SHP77 (cell line): Measurements from ENCODE around the gene CNTNAP2.

Experiments used
- DNase-seq, 2 experiments: peaks; one replicate each; lab custom pipeline; 2025; lab: John Stamatoyannopoulos, UW

The CNTNAP2 gene

DNA sequence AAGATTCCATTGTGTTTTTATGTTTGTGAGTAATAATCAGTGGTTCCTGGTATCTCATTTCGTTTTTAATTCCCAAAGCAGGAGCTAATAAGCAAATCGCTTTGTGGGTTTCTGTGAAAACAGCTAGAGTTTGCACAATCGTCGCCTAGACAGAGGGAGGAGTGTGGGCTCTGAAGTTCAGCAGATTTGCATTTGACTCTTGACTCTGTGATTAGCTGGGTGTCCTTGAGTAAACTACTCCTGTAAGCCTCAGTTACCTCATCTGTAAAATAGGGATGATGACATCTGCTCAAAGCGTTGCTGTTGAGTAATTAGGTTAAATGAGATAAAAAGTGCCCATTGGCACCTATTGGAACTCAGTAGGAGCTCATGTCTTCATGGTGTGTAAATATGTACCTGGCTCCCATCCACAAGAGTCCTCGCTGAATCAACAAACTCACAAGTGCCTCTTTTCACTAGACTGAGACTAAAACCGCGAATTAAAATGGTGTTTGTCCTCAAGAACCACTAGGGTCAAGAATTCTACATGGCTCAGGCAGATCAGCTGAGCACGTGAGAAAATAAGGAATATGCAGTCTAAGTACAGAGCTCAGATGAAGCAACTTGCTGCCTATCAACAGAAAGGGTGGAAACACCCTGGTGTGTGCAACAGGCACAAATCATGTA, 2088.2 kb downstream of the CNTNAP2 start:
- peak; percentile 35 to 44 for DNase-seq

- no peak for DNase-seq
Measured at GRCh38 chr7:148209643-148210190, 2093.1 kb downstream of the CNTNAP2 start.

DNA sequence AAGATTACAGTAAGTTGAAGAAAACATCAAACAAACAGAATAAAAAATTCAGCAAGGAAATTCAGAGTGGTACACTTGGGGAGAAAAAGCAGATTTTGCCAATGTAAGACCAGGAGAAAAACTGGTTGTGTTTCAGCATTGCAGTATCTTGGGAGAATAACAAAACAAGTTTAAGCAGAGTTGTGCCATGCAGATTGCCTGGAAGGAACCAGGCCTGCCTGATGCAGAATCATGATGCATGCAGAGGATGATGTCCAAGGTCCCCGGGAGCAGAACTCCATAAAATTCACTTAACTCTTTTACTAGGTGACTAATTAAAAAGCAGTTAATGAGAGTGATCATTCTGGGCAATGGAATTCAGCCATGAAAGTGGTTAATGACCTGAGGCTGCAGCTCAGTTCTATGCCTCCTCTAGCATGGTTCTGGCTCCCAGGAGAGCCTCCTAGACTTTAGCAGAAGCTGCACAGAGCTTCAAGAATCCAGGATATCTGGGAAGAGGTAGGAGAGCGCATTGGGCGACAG, 2094.3 kb downstream of the CNTNAP2 start:
- no peak for DNase-seq

DNA sequence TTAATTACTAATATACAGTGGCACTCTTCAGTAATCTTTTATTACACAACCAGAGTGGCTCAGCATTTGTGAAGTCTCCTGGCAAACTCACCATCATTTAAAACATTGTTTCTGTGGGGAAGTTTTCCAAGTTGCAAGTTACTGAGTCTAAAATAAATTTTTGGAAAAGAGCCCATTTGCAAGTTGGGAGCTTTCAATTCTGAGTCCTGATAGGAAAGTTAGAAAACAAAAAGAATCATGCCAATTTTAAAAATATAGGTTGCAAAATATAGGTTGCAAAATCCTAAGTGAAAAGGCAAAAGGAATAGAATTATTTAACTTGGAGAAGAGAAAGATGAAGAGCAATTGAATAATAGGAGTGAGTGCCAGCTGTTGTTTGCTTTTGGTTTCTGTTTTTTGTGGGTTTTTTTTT, 2095.1 kb downstream of the CNTNAP2 start:
- no peak for DNase-seq

DNA sequence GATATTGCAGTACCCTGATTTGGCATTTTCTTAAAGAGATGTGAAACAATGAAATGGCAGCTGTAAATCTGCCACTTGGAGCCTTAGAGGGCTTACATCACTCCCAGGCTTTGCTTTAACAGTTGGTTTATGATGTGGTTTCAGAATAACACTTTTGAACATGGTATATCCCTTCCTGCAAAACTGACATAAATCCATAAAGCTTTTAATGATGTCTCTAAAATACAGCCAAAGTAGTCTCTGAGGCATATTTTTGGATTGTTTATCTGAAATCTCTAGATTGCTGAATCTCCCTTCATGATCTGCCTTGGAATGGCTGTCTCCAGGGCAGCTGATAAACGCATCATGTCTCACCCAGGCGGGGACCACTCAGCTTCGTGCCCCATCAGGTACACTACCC, 2096.1 kb downstream of the CNTNAP2 start:
- DNase-seq = no peak

GRCh38 chr7:148214101-148214500, 2097.5 kb downstream of the CNTNAP2 start:
- no peak for DNase-seq

DNA sequence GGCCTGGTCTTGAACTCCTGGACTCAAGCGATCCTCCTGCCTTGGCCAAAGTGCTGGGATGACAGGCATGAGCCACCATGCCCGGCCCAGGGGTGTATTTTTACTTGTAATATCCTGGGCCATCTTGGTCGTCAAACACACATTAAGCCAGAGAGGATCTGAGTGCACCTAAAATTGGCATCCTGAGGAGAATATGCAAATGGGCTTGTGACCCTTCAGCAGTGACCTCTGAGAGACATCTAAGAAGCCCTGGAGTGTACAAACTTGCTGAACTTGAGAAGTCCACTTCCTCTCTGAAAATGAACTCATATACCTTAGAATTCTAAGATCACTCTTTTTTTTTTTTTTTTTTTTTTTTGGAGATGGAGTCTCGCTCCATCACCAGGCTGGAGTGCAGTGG, 2102.0 kb downstream of the CNTNAP2 start:
- DNase-seq = no peak

GRCh38 chr7:148222721-148223120, 2106.1 kb downstream of the CNTNAP2 start:
- DNase-seq = peak; percentile 5 to 12

DNA sequence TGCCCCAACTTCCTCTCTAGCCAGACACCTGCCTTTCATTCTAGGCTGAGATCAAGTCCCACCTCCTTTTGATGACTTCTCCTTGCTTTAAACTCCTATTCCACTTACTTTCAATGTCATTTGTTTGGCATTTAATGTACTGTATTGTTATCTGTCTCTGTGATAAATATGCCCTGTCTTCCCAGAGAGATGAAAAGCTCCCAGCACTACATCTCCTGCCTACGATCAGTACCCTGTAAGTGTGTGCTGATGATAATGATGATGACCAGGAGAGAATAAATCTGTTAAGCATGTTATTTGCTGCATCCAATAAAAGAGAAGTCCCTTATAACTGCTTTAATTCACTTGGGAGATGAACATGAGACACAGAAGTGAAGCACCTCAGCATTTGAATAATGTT, 2106.6 kb downstream of the CNTNAP2 start:
- no peak for DNase-seq

- DNase-seq = no peak
Measured at GRCh38 chr7:148223738-148224137, 2107.1 kb downstream of the CNTNAP2 start.

GRCh38 chr7:148230296-148230695, 2113.7 kb downstream of the CNTNAP2 start:
- DNase-seq = no peak

DNA sequence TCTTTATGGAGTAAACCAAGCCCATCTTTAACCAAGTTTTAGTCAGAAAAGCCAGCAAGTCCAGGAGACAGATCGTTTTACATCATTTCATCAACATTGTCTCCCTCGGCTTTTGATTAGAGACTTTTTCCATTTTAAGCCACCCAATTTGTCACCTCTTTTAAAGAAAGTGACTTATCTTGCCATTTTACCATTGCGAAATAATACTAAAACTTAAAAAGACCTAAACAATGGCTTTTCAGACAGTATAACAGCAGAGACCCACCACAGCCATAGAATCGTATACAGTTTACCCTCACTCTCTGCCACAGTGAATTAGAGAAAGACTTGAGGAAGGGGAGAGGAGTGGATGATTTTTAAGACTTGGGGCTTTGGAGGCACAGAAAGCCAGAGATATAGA, 2114.3 kb downstream of the CNTNAP2 start:
- no peak for DNase-seq

- DNase-seq = no peak
Measured at GRCh38 chr7:148232784-148233183, 2116.2 kb downstream of the CNTNAP2 start.

DNA sequence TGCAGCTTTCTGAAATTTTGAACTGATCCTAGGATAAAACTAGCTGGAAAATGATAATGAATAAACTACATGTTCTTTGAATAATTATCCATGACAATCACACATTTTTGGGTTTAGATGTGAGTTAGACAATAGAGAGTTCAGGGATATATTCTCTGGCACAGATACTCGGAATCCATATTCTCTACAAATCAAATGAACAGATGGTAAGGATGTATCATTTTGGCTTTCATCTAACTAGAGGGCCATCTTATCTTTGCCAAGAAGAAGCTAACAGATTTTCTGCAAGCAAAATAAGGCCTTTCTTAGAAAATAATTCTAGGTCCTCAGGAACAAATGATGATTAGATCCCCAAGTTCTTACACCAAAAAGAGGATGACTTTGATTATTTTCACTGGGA, 2118.1 kb downstream of the CNTNAP2 start:
- DNase-seq = no peak

DNA sequence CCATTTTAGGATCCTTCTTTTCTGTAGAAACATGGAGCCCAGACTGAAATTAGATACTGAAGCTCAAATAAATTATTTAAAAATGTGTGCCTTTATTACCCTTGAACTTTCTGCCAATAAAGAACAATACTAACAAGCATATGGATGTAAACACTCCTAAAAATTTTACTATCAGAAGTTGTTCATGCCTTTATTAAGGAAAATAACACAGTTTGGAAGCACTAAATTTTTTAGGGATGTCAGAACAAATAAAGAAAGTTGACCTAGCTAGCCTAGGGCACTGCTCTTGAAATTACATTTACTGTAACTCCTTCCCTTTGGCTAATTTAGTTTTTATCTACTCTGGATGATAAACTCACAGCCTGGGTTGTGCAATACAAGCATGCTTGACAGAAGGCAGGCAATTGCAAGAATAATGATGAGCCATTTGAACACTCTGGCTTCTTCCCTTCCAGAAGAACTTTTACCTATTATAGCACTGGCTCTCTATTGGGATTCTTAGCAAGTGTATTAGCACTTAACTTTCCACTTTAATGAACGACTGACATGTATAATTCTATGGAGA, 2122.2 kb downstream of the CNTNAP2 start:
- DNase-seq = no peak

DNA sequence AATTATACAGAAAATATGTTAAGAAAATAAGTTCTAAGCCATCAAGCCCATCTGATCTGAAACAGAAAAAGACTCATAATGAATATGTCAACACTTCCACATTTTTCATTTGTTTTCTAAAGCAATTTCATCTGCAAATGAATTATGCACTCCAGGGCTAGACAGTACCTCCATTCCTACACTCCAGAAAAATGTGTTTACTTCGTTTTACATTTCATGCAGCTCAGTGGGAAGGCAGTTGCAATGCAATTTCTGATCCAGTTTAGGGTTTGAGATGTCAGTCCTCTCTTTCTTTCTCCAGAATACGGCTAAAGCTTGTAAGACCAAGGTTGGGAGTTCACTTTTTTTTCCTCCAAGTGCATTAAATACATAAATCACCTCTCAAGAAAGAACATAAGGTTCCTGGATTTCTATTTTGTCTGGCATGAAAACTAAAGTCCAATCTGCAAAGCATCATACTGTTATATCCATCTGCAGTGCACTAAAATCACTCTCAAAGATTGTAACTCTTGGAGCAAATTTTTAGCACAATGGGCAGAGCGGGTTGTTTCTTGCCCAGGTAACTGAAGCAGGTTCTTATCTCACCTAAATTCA, 2125.2 kb downstream of the CNTNAP2 start:
- no peak for DNase-seq

- DNase-seq = peak; percentile 40 to 52
Measured at GRCh38 chr7:148242294-148242821, 2125.8 kb downstream of the CNTNAP2 start.

GRCh38 chr7:148245381-148245780, 2128.8 kb downstream of the CNTNAP2 start:
- DNase-seq = no peak

GRCh38 chr7:148253629-148254028, 2137.0 kb downstream of the CNTNAP2 start:
- no peak for DNase-seq

DNA sequence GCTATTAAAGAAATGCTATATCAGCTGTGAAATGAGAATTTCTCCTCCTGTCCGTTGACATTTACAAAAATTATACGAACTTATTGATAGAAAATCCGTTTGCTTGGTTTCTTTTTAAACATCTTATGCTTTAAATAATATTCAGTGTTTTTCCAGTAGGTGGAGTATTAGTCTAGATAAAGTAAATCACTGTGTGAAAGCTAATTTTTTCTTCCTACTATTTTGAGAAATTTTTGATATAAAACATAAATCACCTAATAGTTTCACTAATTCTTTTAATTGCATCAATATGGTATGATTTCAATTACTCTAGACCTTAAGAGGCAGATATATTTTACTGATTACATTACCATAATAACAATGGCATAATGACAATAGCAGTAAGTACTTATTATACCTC, 2138.7 kb downstream of the CNTNAP2 start:
- no peak for DNase-seq

- no peak for DNase-seq
Measured at GRCh38 chr7:148256433-148256832, 2139.8 kb downstream of the CNTNAP2 start.

- no peak for DNase-seq
Measured at GRCh38 chr7:148260599-148260998, 2144.0 kb downstream of the CNTNAP2 start.

GRCh38 chr7:148261523-148261922, 2144.9 kb downstream of the CNTNAP2 start:
- DNase-seq = no peak
